HG03457 (cell line): ENCODE results near the gene RWDD4.
A peak's percentile ranks its signal among the peaks of the same experiment; 100 is the strongest.

Experiments
- ATAC-seq: cut with Tn5 transposase; IDR thresholded peaks from one replicate; pipeline ENCODE4 v1.9.1; 2021; ENCODE audit warnings: moderate number of reproducible peaks; ENCODE audit not compliant: unreplicated experiment

RWDD4 gene

GRCh38 chr4:183659029-183659871 is at the start of gene RWDD4, which contains the start of gene TRAPPC11:
Gene RWDD4, minus strand, starts transcription at chr4:183659185. Its CDS starts 233 bp downstream, at chr4:183658952.
Gene TRAPPC11, plus strand, starts transcription at chr4:183659293. Its CDS starts 4,575 bp downstream, at chr4:183663868.
- ATAC-seq: peak; percentile 99

DNA sequence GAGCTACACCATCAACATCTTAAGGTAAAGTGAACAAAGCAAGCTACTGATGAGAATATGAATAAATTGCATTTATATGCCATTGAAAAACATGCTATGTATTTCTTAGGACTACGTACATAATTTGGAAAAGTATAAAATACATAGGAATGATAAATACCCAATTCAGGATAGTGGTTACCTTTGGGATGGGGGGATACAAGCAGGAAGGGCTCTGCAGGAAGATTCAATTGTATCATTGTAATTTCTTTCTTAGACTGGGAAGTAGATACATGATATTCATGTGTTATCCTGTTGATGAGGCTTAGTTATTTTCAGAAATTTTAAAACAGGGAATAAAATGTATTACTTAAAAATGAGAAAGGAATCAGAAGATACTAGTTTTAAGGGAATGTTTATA is 43.5 kb upstream of the RWDD4 start:
- ATAC-seq: no peak

- ATAC-seq: no peak
These were observed 41.4 kb upstream of the RWDD4 start for GRCh38 chr4:183700407-183700806.

GRCh38 chr4:183698909-183699308 is 39.9 kb upstream of the RWDD4 start:
- ATAC-seq: no peak

GRCh38 chr4:183691897-183692296 is 32.9 kb upstream of the RWDD4 start:
- no peak for ATAC-seq

- no peak for ATAC-seq
These were observed 32.0 kb upstream of the RWDD4 start for GRCh38 chr4:183691006-183691405.

GRCh38 chr4:183688216-183688615 is 29.2 kb upstream of the RWDD4 start:
- ATAC-seq: no peak

DNA sequence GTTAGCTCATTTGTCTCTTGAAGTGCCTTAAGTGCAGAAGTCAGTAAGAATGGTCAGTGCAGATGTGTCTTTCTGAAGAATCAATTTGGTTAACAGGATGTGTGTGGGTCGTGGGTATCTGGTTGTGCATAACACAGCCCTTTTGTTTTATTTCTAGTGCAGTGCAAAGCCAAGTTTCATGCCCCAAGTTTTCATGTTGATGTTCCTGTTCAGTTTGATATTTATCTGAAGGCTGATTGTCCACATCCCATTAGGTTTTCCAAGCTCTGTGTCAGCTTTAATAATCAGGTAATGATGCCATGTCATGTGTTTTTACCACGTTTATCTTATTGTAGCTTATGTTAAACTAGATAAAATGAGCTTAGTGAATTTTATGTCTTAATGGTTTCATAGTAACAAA is 27.5 kb upstream of the RWDD4 start:
- ATAC-seq: no peak

DNA sequence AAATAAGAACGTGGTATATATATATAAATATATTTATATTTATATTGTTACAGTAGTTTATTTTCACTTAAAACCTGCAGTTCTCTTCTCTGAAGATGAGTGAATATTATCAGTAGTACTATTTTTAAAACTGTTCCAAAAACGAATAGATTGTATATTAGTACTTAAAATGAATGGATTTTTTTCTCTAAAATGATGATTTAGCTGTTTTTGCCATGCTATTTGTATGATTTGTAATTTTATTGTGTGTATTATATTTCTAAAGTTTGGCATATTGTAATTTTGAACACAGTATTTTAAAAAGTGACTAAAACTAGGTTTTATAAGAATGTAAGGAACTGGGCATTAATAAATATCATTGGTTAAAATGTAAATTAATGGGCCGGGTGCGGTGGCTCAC is 22.1 kb upstream of the RWDD4 start:
- no peak for ATAC-seq

GRCh38 chr4:183675625-183676024 is 16.6 kb upstream of the RWDD4 start:
- ATAC-seq: no peak

GRCh38 chr4:183674153-183674552 is 15.2 kb upstream of the RWDD4 start:
- ATAC-seq: no peak

DNA sequence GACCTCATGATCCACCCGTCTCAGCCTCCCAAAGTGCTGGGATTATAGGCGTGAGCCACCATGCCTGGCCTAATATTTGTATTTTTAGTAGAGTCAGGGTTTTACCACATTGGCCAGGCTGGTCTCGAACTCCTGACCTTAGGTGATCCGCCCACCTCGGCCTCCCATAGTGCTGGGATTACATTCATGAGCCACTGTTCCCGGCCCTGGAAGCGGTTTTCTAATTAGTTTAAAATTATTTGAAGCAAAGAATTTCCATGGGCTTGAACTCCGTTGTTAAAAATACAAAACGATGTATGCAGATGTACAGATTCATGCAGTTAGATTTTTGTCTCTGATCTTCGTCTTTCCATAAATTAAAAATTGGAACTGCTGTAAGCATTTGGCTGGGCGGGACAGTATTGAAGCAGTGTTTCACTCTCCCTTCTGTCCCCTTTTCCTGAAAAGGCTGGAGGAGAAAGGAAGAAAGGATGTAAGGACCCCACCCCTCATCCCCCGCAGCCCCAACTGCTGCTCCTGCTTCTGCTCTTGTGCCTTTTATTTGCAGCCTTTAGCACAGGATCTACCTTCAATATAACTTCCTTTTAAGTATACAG is 12.1 kb upstream of the RWDD4 start:
- no peak for ATAC-seq

DNA sequence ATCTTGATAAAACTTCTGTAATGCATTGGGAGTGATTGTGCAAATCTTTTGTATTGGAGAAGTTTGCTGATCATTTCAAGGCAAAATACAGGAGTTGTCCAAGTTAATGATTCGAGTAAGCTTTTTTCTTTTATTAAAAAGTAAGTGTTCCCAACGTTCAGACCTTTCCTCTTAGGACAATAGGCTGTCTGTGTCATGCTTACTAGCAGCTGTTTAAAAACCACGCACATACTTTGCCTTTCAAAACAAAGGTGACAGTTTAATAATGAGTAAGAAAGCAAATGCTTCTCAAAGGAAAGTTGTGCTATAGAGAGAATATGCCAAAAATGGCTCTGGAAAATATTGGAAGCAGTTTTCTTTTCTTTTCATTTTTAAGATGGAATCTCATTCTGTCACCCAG is 11.3 kb upstream of the RWDD4 start:
- ATAC-seq: no peak

GRCh38 chr4:183666088-183666487 is 7.1 kb upstream of the RWDD4 start:
- ATAC-seq: no peak

GRCh38 chr4:183659872-183660242 is 872 bp upstream of the RWDD4 start:
- no peak for ATAC-seq

DNA sequence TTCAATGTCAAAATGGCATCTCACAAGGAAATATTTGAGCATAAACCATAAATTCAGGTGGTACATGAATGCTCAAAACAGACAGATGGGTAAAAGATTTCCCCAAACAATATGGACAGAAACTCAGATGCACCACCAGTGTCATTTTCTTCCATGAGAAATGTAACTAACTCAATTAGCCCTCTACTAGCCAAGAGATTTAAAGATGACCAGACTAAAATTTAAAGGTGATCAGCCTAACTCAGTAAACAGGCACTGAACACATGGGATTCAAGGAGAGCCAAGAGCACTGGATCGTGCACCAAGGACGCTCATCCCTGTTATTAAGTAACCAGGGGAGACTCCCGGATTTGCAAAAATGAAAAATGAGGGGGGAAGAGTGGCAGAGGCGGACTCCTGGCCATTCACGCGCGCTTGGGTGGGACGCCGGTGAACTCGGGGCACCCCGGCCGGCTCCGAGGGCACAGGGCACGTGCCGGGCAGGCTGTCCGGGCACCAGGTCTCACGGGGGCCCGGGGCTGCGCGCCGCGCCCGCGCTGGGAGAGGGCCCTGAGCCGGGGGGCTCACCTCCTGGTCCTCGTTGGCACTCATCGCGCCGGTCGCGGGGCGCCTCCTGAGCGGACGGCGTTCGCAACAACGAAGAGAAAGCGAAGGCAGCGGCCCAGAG is 490 bp downstream of the RWDD4 start:
- no peak for ATAC-seq

DNA sequence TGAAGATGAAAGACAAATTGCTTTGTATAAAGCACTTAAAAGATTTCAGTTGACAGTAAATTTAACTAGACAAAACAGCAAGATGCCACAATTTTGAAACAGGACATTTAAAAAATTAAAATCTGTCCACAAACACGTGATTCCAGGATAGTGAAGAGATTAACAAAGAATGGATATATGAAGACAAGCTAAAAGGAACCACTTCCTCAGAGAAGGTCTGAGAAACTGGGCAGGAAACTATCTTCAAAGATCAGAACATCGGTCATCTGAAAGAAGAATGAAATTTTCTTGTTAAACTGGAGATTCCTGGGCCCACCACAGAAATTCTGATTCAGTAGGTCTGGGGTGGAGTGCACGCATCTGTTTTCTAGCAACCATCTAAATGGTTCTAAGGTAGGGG is 1.4 kb downstream of the RWDD4 start:
- no peak for ATAC-seq

- no peak for ATAC-seq
These were observed 13.7 kb downstream of the RWDD4 start for GRCh38 chr4:183645326-183645725.

DNA sequence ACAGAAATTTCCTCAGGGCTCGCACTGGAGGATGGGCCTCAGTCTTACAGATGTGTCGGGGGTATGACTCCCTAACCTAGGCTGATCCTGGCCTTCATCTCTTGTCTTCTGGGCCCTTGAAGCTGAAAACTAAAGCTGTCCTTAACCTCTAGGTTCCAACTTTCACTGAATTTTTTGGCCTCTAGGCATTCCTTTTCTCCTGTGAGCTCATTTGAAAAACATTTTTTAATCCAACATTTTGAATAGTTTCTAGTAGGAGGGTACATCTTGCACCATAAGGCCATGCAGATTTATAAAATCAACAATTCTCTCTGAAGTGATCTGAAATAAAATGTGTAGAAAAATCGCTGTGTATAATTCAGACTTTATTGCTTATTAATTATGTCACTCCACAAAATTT is 19.7 kb downstream of the RWDD4 start:
- no peak for ATAC-seq

- ATAC-seq: no peak
These were observed 20.5 kb downstream of the RWDD4 start for GRCh38 chr4:183638436-183638835.

- no peak for ATAC-seq
These were observed 21.5 kb downstream of the RWDD4 start for GRCh38 chr4:183637461-183637860.

- no peak for ATAC-seq
These were observed 22.1 kb downstream of the RWDD4 start for GRCh38 chr4:183636923-183637322.
